A549 (cell line): Measurements from ENCODE around the gene HPN.
"Not testable (repeated sequence)": the region's sequence is repeated elsewhere in the genome, so short reads cannot be mapped to it uniquely, and the experiment has no call there.

Experiments
- EP300 ChIP-seq, 2 experiments: fragments of >200 bp; sonication (Bioruptor Twin); formaldehyde crosslinking; IDR thresholded peaks; 2 replicates in 1 of 2; 3 replicates in 1 of 2; pipeline ENCODE4 v1.6.1; 2016 to 2017
- MAFK ChIP-seq: fragments of 450-650 bp; IDR thresholded peaks from 2 replicates; pipeline ENCODE4 v1.6.1; 2014; ENCODE audit not compliant: partially characterized antibody
- POLR2A ChIP-seq: IDR thresholded peaks from 2 replicates; pipeline ENCODE4 v1.6.1; 2012; ENCODE audit warnings: mild to moderate bottlenecking, low read length
- POLR2AphosphoS2 ChIP-seq: conservative IDR thresholded peaks from 2 replicates; pipeline ENCODE4 v1.6.1; 2012; ENCODE audit warnings: low read length, improper control_type of control experiment, inconsistent platforms
- RFX5 ChIP-seq: fragments of 450-650 bp; IDR thresholded peaks from 2 replicates; pipeline ENCODE4 v1.7.1; 2014; ENCODE audit warnings: antibody characterized with exemption, mild to moderate bottlenecking, moderate library complexity
- TF ChIP-seq, protein P1 (sequence below): fragments of 200-600 bp; sonication (generic); IDR thresholded peaks from 2 replicates; pipeline ENCODE4 v1.6.1; 2016; ENCODE audit warnings: antibody characterized with exemption, mild to moderate bottlenecking, moderate library complexity
- TF ChIP-seq, protein P2 (sequence below): fragments of >200 bp; sonication (Bioruptor Twin); formaldehyde crosslinking; IDR thresholded peaks from 3 replicates; pipeline ENCODE4 v1.5.1; 2016
- TF ChIP-seq, protein P3 (sequence below): fragments of 150-350 bp; IDR thresholded peaks from 2 replicates; pipeline ENCODE4 v1.6.1; 2014; ENCODE audit warnings: low read depth, mild to moderate bottlenecking, low read length
- TF ChIP-seq, protein P4 (sequence below): fragments of 250-450 bp; sonication (Bioruptor Pico); IDR thresholded peaks from 2 replicates; pipeline ENCODE4 v1.5.0; 2021; ENCODE audit warnings: mild to moderate bottlenecking, moderate library complexity, borderline replicate concordance

DNA sequence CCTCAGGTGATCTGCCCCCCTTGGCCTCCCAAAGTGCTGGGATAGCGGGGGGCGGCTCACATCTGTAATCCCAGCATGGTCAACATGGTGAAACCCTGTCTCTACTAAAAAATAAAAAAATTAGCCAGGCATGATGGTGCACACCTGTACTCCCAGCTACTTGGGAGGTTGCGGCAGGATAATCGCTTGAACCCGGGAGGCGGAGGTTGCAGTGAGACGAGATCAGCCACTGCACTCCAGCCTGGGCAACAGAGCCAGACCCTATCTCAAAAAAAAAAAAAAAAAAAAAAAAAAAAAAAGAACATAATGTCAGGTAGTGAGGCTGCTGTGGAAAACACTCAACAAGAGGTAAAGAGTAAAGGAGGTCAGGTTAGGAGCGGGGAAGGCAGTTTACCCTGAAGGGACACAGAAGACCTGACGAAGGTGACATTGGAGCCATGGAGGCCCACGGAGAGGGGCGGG, 12.2 kb upstream of the HPN start:
- TF ChIP-seq MAFK; POLR2AphosphoS2; POLR2A; RFX5; EP300 (IDR thresholded peaks at IDR 0.05): not testable (repeated sequence)
- TF ChIP-seq, protein P1, sequence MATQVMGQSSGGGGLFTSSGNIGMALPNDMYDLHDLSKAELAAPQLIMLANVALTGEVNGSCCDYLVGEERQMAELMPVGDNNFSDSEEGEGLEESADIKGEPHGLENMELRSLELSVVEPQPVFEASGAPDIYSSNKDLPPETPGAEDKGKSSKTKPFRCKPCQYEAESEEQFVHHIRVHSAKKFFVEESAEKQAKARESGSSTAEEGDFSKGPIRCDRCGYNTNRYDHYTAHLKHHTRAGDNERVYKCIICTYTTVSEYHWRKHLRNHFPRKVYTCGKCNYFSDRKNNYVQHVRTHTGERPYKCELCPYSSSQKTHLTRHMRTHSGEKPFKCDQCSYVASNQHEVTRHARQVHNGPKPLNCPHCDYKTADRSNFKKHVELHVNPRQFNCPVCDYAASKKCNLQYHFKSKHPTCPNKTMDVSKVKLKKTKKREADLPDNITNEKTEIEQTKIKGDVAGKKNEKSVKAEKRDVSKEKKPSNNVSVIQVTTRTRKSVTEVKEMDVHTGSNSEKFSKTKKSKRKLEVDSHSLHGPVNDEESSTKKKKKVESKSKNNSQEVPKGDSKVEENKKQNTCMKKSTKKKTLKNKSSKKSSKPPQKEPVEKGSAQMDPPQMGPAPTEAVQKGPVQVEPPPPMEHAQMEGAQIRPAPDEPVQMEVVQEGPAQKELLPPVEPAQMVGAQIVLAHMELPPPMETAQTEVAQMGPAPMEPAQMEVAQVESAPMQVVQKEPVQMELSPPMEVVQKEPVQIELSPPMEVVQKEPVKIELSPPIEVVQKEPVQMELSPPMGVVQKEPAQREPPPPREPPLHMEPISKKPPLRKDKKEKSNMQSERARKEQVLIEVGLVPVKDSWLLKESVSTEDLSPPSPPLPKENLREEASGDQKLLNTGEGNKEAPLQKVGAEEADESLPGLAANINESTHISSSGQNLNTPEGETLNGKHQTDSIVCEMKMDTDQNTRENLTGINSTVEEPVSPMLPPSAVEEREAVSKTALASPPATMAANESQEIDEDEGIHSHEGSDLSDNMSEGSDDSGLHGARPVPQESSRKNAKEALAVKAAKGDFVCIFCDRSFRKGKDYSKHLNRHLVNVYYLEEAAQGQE: not testable (repeated sequence)
- TF ChIP-seq, protein P2, sequence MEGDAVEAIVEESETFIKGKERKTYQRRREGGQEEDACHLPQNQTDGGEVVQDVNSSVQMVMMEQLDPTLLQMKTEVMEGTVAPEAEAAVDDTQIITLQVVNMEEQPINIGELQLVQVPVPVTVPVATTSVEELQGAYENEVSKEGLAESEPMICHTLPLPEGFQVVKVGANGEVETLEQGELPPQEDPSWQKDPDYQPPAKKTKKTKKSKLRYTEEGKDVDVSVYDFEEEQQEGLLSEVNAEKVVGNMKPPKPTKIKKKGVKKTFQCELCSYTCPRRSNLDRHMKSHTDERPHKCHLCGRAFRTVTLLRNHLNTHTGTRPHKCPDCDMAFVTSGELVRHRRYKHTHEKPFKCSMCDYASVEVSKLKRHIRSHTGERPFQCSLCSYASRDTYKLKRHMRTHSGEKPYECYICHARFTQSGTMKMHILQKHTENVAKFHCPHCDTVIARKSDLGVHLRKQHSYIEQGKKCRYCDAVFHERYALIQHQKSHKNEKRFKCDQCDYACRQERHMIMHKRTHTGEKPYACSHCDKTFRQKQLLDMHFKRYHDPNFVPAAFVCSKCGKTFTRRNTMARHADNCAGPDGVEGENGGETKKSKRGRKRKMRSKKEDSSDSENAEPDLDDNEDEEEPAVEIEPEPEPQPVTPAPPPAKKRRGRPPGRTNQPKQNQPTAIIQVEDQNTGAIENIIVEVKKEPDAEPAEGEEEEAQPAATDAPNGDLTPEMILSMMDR: not testable (repeated sequence)
- TF ChIP-seq, protein P3, sequence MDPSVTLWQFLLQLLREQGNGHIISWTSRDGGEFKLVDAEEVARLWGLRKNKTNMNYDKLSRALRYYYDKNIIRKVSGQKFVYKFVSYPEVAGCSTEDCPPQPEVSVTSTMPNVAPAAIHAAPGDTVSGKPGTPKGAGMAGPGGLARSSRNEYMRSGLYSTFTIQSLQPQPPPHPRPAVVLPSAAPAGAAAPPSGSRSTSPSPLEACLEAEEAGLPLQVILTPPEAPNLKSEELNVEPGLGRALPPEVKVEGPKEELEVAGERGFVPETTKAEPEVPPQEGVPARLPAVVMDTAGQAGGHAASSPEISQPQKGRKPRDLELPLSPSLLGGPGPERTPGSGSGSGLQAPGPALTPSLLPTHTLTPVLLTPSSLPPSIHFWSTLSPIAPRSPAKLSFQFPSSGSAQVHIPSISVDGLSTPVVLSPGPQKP: not testable (repeated sequence)
- TF ChIP-seq, protein P4, sequence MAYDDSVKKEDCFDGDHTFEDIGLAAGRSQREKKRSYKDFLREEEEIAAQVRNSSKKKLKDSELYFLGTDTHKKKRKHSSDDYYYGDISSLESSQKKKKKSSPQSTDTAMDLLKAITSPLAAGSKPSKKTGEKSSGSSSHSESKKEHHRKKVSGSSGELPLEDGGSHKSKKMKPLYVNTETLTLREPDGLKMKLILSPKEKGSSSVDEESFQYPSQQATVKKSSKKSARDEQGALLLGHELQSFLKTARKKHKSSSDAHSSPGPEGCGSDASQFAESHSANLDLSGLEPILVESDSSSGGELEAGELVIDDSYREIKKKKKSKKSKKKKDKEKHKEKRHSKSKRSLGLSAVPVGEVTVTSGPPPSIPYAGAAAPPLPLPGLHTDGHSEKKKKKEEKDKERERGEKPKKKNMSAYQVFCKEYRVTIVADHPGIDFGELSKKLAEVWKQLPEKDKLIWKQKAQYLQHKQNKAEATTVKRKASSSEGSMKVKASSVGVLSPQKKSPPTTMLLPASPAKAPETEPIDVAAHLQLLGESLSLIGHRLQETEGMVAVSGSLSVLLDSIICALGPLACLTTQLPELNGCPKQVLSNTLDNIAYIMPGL (CRISPR knock-in tag): not testable (repeated sequence)
